DOHH2 (cell line): ENCODE data around the gene DACT2.

ENCODE experiments used
- EZH2phosphoT487 ChIP-seq: fragments of 200-600 bp; sonication (generic); IDR thresholded peaks from 2 replicates; pipeline ENCODE4 v1.6.1; 2017; ENCODE audit warnings: borderline replicate concordance, mild to moderate bottlenecking, antibody characterized with exemption, low read length, moderate library complexity, mixed read lengths
- TF ChIP-seq, protein P1 (sequence below): fragments of 200-600 bp; sonication (generic); IDR thresholded peaks from one replicate; pipeline ENCODE4 v1.5.1; 2014; ENCODE audit warnings: antibody characterized with exemption, mild to moderate bottlenecking, low read depth, low read length; ENCODE audit not compliant: poor library complexity, severe bottlenecking

DNA sequence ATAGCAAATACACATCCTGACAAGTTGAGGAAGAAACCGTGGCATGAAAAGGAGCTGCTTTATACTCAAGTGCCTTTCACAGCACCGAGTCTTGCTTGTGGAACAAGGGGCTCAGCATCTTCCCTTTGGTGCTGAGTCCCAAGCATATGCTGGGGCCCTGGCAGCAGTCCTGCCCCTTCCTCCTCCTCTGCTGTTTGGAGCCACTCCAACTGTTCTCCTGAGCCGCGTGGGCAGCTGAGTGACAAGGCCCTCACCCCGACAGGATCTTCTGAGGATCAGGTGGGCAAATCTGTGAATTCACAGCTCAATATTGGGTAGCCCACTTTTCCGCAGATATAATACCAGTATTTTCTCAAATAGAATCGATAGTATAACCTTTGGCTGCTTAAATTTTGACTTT, 24.7 kb downstream of the DACT2 start:
- TF ChIP-seq, protein P1, sequence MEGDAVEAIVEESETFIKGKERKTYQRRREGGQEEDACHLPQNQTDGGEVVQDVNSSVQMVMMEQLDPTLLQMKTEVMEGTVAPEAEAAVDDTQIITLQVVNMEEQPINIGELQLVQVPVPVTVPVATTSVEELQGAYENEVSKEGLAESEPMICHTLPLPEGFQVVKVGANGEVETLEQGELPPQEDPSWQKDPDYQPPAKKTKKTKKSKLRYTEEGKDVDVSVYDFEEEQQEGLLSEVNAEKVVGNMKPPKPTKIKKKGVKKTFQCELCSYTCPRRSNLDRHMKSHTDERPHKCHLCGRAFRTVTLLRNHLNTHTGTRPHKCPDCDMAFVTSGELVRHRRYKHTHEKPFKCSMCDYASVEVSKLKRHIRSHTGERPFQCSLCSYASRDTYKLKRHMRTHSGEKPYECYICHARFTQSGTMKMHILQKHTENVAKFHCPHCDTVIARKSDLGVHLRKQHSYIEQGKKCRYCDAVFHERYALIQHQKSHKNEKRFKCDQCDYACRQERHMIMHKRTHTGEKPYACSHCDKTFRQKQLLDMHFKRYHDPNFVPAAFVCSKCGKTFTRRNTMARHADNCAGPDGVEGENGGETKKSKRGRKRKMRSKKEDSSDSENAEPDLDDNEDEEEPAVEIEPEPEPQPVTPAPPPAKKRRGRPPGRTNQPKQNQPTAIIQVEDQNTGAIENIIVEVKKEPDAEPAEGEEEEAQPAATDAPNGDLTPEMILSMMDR, result no peak
- no peak for TF ChIP-seq EZH2phosphoT487
